ENCODE results near the gene TM7SF3.

DNA sequence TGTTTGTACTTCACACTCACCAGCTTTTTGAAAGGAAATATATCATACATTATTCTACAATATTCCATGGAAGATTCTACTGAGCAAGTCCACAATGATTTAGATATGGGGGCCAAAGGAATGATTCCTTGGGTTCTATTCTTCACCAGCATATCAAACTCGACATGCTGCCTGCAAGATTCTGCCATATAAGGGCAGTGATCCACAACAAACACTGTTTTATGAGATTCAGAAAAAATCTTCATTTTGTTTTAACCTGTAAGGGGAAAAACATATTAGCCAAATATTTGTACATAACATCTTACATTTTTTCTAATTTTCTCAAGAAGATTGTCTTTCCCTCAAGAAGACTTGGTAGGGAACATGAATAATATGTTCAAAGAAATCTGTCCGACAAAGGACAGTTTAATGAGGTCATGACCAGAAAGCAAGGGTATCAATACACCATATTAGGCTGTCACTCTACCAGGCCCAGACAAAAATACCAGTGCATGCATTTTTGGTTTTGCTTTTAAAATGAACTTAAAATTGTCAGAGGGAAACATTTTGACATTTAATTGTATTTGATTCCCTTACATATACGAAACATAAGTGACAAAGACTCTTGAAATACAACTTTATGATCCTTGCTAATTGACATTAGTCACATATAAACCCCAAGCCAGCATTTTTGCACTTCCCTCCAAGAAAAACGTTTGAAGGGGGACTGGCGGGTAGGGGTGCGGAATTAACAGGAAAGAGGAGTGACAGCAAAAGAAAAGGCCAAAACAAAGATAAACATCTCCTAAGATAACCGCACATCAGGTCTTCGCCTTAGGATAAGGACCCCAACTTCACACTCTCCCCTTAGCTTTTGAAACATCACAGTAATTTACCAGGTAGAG is 77.4 kb downstream of the TM7SF3 start:
- TF ChIP-seq, protein P1, sequence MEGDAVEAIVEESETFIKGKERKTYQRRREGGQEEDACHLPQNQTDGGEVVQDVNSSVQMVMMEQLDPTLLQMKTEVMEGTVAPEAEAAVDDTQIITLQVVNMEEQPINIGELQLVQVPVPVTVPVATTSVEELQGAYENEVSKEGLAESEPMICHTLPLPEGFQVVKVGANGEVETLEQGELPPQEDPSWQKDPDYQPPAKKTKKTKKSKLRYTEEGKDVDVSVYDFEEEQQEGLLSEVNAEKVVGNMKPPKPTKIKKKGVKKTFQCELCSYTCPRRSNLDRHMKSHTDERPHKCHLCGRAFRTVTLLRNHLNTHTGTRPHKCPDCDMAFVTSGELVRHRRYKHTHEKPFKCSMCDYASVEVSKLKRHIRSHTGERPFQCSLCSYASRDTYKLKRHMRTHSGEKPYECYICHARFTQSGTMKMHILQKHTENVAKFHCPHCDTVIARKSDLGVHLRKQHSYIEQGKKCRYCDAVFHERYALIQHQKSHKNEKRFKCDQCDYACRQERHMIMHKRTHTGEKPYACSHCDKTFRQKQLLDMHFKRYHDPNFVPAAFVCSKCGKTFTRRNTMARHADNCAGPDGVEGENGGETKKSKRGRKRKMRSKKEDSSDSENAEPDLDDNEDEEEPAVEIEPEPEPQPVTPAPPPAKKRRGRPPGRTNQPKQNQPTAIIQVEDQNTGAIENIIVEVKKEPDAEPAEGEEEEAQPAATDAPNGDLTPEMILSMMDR (conservative IDR thresholded peaks at IDR 0.05; ENCODE audit: low read depth, low read length): no peak
- no peak for TF ChIP-seq EZH2 (IDR thresholded peaks at IDR 0.05; ENCODE audit: low read length, unreplicated experiment)
